Middle frontal gyrus (tissue), 1 donor: ENCODE data around the gene CRP.
"Not testable (repeated sequence)": the region's sequence is repeated elsewhere in the genome, so short reads cannot be mapped to it uniquely, and the experiment has no call there.

Source experiments
- DNase-seq: peaks from one replicate; pipeline ENCODE4 v3.0.0-alpha.2; 2015; ENCODE audit warnings: low spot score; ENCODE audit errors: extremely low spot score

Gene CRP

DNA sequence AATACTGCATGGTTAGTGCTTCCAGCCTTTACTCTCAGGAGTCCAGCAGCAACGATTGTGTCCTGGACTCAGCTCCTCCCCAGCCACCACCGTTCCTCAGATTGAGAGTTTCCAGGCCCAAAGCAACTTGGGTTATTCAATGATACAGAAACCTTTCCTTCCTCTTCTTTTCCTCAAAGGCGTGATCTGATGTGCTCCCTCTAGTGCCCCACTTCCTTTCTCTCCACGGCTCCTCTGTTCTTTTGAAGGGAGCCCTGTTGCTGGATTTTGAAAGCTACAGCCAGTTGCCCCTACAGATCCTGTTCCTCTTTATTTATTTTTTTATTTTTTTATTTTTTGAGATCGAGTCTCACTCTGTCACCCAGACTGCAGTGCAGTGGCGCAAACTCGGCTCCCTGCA, 14.1 kb downstream of the CRP start:
- DNase-seq, result no peak

DNA sequence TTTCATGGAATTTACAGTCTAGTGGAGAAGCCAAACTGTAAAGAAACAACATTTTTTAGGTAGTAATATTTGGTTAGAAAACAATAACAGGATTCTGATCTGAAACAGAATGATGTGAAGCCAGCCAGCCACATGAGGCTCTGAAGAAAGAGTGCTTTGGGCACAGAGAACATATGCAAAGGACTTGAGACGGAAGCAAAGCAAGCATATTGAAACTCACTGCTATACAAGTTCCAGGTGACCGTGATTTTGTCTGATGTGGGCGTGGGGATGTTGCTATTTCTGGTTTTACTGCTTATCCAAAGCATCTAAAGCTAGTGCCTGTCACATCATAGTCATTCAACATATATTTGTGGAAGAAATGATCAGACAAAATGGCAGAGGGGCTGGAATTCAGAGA, 14.7 kb downstream of the CRP start:
- DNase-seq, result no peak

DNA sequence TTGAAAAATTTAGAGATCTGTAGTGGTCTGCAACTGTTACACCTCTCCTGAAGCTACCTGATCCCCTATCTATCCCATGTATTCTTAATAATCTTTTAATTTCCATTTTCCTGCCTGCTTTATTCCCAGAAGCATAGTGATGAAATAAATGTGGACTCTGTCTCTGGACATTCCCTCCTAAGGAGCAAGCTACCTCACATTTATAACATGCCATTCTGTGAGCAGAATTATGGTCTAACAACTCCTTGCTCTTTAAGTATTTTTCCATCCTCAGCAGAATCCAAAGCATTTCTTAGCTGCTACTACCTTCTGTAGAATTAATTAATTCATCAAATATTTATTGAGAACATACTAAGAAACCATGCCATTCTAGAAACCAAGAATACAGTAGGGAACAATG, 15.1 kb downstream of the CRP start:
- DNase-seq, result no peak

DNA sequence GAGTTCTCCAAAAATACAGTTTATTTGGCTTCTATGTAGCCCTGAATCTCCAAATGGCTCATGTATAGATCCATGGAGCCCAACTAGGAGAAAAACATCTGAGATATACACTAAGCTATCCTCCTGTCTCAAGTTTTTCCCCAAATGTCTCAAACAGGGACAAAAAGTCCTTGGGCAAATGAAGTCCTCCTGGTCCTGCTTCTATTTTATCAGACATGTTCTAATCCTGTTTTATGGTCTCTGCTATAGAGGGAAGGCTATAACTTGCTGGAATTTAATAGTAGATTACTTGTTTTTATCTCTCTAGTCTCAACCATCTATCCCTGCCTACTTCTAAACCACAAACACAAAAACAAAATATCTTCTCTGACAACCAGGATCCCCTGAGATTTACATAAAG, 26.9 kb downstream of the CRP start:
- no peak for DNase-seq

DNA sequence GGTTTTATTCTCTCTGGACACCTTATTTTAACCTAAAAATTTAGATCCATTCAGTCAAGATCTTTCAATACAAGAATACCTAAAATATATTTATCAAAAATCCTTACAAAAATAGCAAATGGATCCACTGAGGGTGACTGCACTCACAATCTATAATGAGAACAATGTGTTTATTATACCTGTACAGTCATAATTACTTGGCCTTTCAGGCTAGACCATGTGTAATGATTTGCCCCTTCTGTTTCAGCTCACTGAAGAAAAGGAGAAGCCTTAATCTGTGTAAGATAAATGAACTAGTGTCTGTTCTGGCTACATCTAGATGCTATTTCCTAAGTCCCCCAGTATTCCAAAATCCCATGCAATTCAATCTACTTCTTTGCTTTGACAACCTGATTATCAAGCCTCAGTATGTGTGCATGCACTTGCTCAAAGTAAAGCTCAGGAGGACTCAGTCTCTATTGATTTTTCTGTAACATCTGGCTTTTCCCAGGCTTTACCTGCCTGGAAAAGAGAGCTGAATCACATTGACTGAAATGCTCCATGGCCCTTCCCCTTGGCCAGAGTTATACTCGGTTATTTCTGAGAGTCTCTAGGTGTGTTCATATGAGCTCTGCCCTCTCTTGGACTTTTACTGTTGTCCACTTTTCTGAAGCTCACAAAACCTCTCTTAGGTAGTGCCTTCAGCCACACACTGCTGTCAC, 27.6 kb downstream of the CRP start:
- no peak for DNase-seq

DNA sequence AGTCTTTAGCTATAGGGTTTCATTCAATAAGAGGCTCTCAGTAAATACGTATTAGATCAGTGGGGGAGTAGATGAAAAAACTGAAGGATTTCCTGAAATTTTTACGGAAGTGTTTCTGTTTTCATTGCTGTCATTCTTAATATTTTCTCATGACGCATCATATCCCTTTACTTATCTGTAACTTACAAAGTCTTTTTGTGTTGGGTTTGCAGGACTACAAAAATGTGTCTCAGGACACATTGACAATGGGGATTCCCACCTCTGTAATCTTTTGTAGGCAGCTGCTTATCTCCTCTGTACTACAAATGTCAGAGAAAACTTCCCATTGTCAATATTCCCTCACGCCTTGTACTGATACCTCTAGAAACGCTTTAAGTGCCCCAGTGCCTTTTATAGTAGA, 35.5 kb downstream of the CRP start:
- no peak for DNase-seq

DNA sequence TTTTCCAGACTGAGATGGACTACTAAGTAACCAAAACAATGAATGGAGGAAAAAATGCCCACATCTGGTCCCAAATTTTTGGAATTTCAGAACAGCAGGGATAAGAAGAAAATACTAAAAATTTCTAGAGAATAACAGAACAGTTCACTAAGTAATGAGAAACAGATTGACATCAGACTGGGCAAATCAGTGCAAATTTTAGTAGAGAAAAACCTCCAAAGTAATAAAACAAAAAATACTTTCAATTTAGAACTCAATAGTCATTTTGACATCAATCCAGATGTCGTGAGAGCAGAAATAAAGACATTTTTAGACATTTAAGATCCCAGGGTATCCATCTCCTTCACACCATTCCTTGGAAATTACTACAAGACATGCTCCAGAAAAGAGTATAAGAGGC, 39.3 kb downstream of the CRP start:
- no peak for DNase-seq

DNA sequence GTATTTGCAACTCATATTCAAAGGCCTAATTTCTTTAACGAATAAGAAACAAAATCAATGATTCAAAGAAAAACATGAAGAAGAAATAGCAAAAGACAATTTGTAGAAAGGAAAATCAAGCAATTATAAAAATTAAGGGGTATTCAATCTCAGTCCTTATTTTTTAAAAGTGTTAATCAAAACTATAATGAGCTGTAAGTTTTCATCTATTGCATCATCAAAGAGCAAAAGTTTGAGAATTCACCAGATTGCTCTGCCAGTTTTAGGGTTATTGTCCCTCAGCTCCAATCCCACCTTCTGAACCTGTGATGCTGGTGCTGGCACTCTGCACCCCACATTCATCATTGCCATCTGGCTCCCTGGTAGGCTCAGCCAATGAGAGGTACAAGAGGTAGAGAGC, 42.0 kb downstream of the CRP start:
- DNase-seq, result not testable (repeated sequence)

DNA sequence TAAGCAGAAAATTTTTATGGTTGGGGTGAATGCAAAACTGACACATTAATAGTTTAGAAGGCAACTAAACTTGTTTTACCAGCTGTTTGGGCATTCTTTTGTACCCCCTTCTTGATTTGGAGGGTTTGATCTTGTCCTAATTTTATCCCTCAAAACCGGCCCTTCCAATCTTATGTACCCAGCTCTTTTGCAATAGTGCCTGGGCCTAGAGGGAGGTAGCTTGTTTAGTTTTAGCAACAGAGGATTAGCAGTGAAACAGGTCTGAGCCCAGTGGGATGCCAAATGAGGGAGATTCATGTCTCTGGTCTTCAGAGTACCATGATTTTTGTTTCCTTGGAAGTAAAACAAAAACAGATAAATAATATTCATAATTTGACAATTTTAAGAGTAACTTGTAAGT, 45.1 kb downstream of the CRP start:
- no peak for DNase-seq

DNA sequence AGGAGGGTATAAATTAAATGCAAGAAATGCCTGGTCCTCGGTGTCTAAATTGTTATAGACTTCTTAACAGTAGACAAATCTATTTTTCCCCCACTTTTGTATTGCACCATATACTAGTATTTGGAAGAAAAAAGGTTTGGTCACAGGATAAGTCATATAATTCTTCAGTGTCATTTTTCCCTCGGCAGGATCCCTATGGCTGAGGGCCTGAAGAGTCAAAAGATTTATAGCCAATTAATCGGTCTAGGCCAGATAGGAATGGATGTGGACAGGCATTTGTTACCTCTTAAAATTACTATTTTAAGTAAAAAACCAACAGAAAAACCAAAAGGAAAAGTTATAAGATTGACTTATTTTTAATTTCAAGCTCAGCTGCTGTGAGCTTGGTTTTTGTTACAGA, 45.6 kb downstream of the CRP start:
- DNase-seq, result no peak

DNA sequence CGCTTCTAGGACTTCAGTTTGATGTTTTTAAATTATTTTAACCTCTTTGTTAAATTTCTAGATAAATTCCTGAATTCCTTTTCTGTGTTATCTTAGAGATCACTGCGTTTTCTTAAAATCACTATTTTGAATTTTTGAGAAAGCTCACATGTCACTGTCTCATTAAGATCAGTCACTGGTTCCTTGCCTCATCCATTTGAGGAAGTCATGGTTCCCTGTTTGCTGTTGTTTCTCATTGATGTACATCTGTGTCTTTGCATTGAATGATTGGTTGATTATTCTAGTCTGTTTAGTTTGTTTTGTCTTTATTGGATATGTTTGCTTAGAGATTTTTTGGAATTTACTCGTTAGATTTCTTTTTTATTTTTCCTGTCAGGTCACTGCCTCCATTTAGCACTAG, 50.1 kb downstream of the CRP start:
- DNase-seq, result no peak

DNA sequence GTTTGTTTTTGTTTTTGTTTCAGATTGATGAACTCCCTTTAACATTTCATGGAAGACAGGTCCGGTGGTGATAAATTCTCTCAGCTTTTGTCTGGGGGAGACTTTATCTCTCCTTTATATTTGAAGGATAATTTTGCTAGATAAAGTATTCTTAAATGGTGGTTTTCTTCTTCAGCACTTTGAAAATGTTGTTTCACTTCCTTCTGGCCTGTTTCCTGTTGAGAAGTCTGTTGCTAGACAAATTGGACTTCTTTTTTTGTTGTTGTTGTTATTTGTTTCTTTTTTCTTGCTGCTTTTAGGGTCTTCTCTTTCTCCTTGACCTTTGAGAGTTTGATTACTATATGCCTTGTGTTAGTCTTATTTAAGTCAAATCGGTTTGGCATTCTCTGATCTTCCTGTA, 50.8 kb downstream of the CRP start:
- no peak for DNase-seq
